NCI-H748 (cell line): ENCODE measurements around the gene DGKB.

ENCODE experiments used
- DNase-seq: peaks from one replicate; lab custom pipeline; 2025; ENCODE audit not compliant: unreplicated experiment; lab: John Stamatoyannopoulos, UW

DGKB gene

GRCh38 chr7:14861456-14861855 lies 41.1 kb downstream of the DGKB start:
- DNase-seq = no peak

- peak; percentile 17 for DNase-seq
Measured at GRCh38 chr7:14859267-14859666, 43.3 kb downstream of the DGKB start.

- no peak for DNase-seq
Measured at GRCh38 chr7:14858866-14859265, 43.7 kb downstream of the DGKB start.

GRCh38 chr7:14858410-14858809 lies 44.1 kb downstream of the DGKB start:
- peak; percentile 89 for DNase-seq

GRCh38 chr7:14855033-14855794 lies 47.3 kb downstream of the DGKB start:
- no peak for DNase-seq

GRCh38 chr7:14854471-14854870 lies 48.1 kb downstream of the DGKB start:
- DNase-seq = no peak

- no peak for DNase-seq
Measured at GRCh38 chr7:14851610-14852009, 50.9 kb downstream of the DGKB start.

- no peak for DNase-seq
Measured at GRCh38 chr7:14850039-14850438, 52.5 kb downstream of the DGKB start.

- DNase-seq = no peak
Measured at GRCh38 chr7:14846405-14846804, 56.1 kb downstream of the DGKB start.

- no peak for DNase-seq
Measured at GRCh38 chr7:14843755-14844154, 58.8 kb downstream of the DGKB start.

GRCh38 chr7:14842523-14842922 lies 60.0 kb downstream of the DGKB start:
- DNase-seq = no peak

- DNase-seq = no peak
Measured at GRCh38 chr7:14841869-14842268, 60.7 kb downstream of the DGKB start.

GRCh38 chr7:14841086-14841485 lies 61.5 kb downstream of the DGKB start:
- no peak for DNase-seq

- no peak for DNase-seq
Measured at GRCh38 chr7:14839307-14839706, 63.2 kb downstream of the DGKB start.

GRCh38 chr7:14837216-14837615 lies 65.3 kb downstream of the DGKB start:
- DNase-seq = no peak

GRCh38 chr7:14836571-14837189 lies 65.9 kb downstream of the DGKB start:
- DNase-seq = peak; percentile 93

- peak; percentile 66 for DNase-seq
Measured at GRCh38 chr7:14836006-14836405, 66.5 kb downstream of the DGKB start.

- DNase-seq = peak; percentile 99
Measured at GRCh38 chr7:14835384-14835783, 67.2 kb downstream of the DGKB start.

- DNase-seq = no peak
Measured at GRCh38 chr7:14834883-14835282, 67.7 kb downstream of the DGKB start.

GRCh38 chr7:14834456-14834855 lies 68.1 kb downstream of the DGKB start:
- no peak for DNase-seq

- no peak for DNase-seq
Measured at GRCh38 chr7:14833707-14834106, 68.8 kb downstream of the DGKB start.

GRCh38 chr7:14828053-14828452 lies 74.5 kb downstream of the DGKB start:
- DNase-seq = no peak

GRCh38 chr7:14826426-14826825 lies 76.1 kb downstream of the DGKB start:
- no peak for DNase-seq
